Measurements from ENCODE around the gene RNF149.

RNF149 gene

GRCh38 chr2:101299604-101300003 lies 8.9 kb downstream of the RNF149 start:
- TF ChIP-seq CTCF (IDR thresholded peaks at IDR 0.05; ENCODE audit: insufficient read depth, low read length, poor library complexity, severe bottlenecking), result no peak
- TF ChIP-seq EZH2phosphoT487 (conservative IDR thresholded peaks at IDR 0.05; ENCODE audit: low read length), result no peak
- H3K9me3 ChIP-seq (ENCODE audit: insufficient read depth, low read length), result no peaks in the 10 kb centered on the region
- H3K4me2 ChIP-seq (ENCODE audit: low read depth, low read length, poor library complexity, severe bottlenecking), result no peak overlapping the region
- H3K27ac ChIP-seq (ENCODE audit: low read depth, low read length), result no peak overlapping the region
- no peak overlapping the region for H3K9ac ChIP-seq (ENCODE audit: low read length)
- peaks cover 12% of the 10 kb centered on the region; the same call in 1 of the 2 replicates for H3K79me2 ChIP-seq (ENCODE audit: insufficient read depth, low read length)
- H2AFZ ChIP-seq (ENCODE audit: low read depth, low read length, severe bottlenecking), result no peak overlapping the region
- H3K36me3 ChIP-seq (ENCODE audit: low read length), result no peaks in the 10 kb centered on the region
- H3F3A ChIP-seq (ENCODE audit: insufficient read depth), result no peaks in the 10 kb centered on the region
- H4K20me1 ChIP-seq (ENCODE audit: low read depth, low read length), result no peaks in the 10 kb centered on the region
- no peak overlapping the region for H3K4me3 ChIP-seq (ENCODE audit: insufficient read depth, low read length, poor library complexity, severe bottlenecking)
- no peaks in the 10 kb centered on the region for H3K9me2 ChIP-seq (replicated peaks; ENCODE audit: insufficient read depth, low read length)
- no peaks in the 10 kb centered on the region for H3K27me3 ChIP-seq (ENCODE audit: low read length)

- no peaks in the 10 kb centered on the region for H4K20me1 ChIP-seq (ENCODE audit: low read depth, low read length)
- H2AFZ ChIP-seq (ENCODE audit: low read depth, low read length, severe bottlenecking), result no peak overlapping the region
- no peaks in the 10 kb centered on the region for H3K9me2 ChIP-seq (replicated peaks; ENCODE audit: insufficient read depth, low read length)
- no peak overlapping the region for H3K4me3 ChIP-seq (ENCODE audit: insufficient read depth, low read length, poor library complexity, severe bottlenecking)
- TF ChIP-seq EZH2phosphoT487 (conservative IDR thresholded peaks at IDR 0.05; ENCODE audit: low read length) (no peak), CTCF (IDR thresholded peaks at IDR 0.05; ENCODE audit: insufficient read depth, low read length, poor library complexity, severe bottlenecking) (no peak)
- no peaks in the 10 kb centered on the region for H3K9me3 ChIP-seq (ENCODE audit: insufficient read depth, low read length)
- H3K36me3 ChIP-seq (ENCODE audit: low read length), result no peaks in the 10 kb centered on the region
- H3K79me2 ChIP-seq (ENCODE audit: insufficient read depth, low read length), result peaks cover 8% of the 10 kb centered on the region; the same call in 1 of the 2 replicates
- H3K4me2 ChIP-seq (ENCODE audit: low read depth, low read length, poor library complexity, severe bottlenecking), result no peak overlapping the region
- H3K9ac ChIP-seq (ENCODE audit: low read length), result no peak overlapping the region
- H3K27ac ChIP-seq (ENCODE audit: low read depth, low read length), result no peak overlapping the region
- H3F3A ChIP-seq (ENCODE audit: insufficient read depth), result no peaks in the 10 kb centered on the region
- no peaks in the 10 kb centered on the region for H3K27me3 ChIP-seq (ENCODE audit: low read length)
These were observed 11.1 kb downstream of the RNF149 start for GRCh38 chr2:101297383-101297782.

- Histone ChIP-seq H3K4me2 (ENCODE audit: low read depth, low read length, poor library complexity, severe bottlenecking) (no peak overlapping the region), H3K9ac (ENCODE audit: low read length) (no peak overlapping the region)
These were observed 12.1 kb downstream of the RNF149 start for GRCh38 chr2:101296371-101296770.

More at GRCh38 chr2:101296371-101296770, 12.1 kb downstream of the RNF149 start:
- H2AFZ ChIP-seq (ENCODE audit: low read depth, low read length, severe bottlenecking), result no peak overlapping the region
- peaks cover 7% of the 10 kb centered on the region; the same call in 1 of the 2 replicates for H3K79me2 ChIP-seq (ENCODE audit: insufficient read depth, low read length)
- no peaks in the 10 kb centered on the region for H3F3A ChIP-seq (ENCODE audit: insufficient read depth)
- no peaks in the 10 kb centered on the region for H4K20me1 ChIP-seq (ENCODE audit: low read depth, low read length)
- H3K9me3 ChIP-seq (ENCODE audit: insufficient read depth, low read length), result no peaks in the 10 kb centered on the region
- TF ChIP-seq EZH2phosphoT487 (conservative IDR thresholded peaks at IDR 0.05; ENCODE audit: low read length) (no peak), CTCF (IDR thresholded peaks at IDR 0.05; ENCODE audit: insufficient read depth, low read length, poor library complexity, severe bottlenecking) (no peak)
- H3K27me3 ChIP-seq (ENCODE audit: low read length), result no peaks in the 10 kb centered on the region
- H3K36me3 ChIP-seq (ENCODE audit: low read length), result no peaks in the 10 kb centered on the region
- H3K9me2 ChIP-seq (replicated peaks; ENCODE audit: insufficient read depth, low read length), result no peaks in the 10 kb centered on the region
- no peak overlapping the region for H3K27ac ChIP-seq (ENCODE audit: low read depth, low read length)
- H3K4me3 ChIP-seq (ENCODE audit: insufficient read depth, low read length, poor library complexity, severe bottlenecking), result no peak overlapping the region
